GM12891 (cell line): ENCODE results near the gene NADK.
"Not testable (repeated sequence)": the region's sequence is repeated elsewhere in the genome, so short reads cannot be mapped to it uniquely, and the experiment has no call there.

ENCODE experiments used
- DNase-seq: peaks from one replicate; pipeline ENCODE4 v3.0.0; 2011; ENCODE audit warnings: low spot score; ENCODE audit not compliant: insufficient read length
- FAIRE-seq: peaks from 2 replicates; lab custom pipeline; 2011; peaks lifted over from hg19 to GRCh38; lab: Jason Lieb, UNC
- PAX5 ChIP-seq: IDR thresholded peaks from 2 replicates; pipeline ENCODE4 v1.6.1; 2011; ENCODE audit warnings: low read length, moderate library complexity, mild to moderate bottlenecking; ENCODE audit not compliant: insufficient read depth, severe bottlenecking
- POLR2A ChIP-seq: IDR thresholded peaks from 2 replicates; pipeline ENCODE4 v1.6.1; 2011; ENCODE audit warnings: low read depth, low read length, control low read depth
- POLR2AphosphoS5 ChIP-seq: IDR thresholded peaks from 2 replicates; pipeline ENCODE4 v1.6.1; 2011; ENCODE audit warnings: low read depth, low read length, control low read depth
- POU2F2 ChIP-seq: IDR thresholded peaks from 2 replicates; pipeline ENCODE4 v1.6.1; 2011; ENCODE audit warnings: low read depth, mild to moderate bottlenecking, control low read depth, low read length, moderate library complexity
- SPI1 ChIP-seq: IDR thresholded peaks from 2 replicates; pipeline ENCODE4 v1.6.1; 2011; ENCODE audit warnings: low read depth, low read length, control low read depth
- TAF1 ChIP-seq: IDR thresholded peaks from 2 replicates; pipeline ENCODE4 v1.6.1; 2011; ENCODE audit warnings: low read depth, low read length, control low read depth

The NADK gene

GRCh38 chr1:1724035-1724864, 54.0 kb downstream of the NADK start, which contains the start of gene CDK11A:
Gene CDK11A (minus strand): TSS chr1:1724357. CDS start chr1:1722818, 1,539 bp downstream.
- peak; percentile 94 for FAIRE-seq

GRCh38 chr1:1721201-1721600, 57.1 kb downstream of the NADK start:
- FAIRE-seq (no peak), DNase-seq (no peak)
- TF ChIP-seq POLR2A (no peak), POLR2AphosphoS5 (no peak), POU2F2 (no peak), SPI1 (no peak)

More at GRCh38 chr1:1724035-1724864, 54.0 kb downstream of the NADK start, which contains the start of gene CDK11A:
- peak; percentile 62 for TF ChIP-seq SPI1
- peak; percentile 91 for DNase-seq

- not testable (repeated sequence) for DNase-seq, FAIRE-seq
These were observed 63.0 kb downstream of the NADK start for GRCh38 chr1:1715109-1715883.

- not testable (repeated sequence) for DNase-seq, FAIRE-seq
These were observed 70.4 kb downstream of the NADK start for GRCh38 chr1:1707897-1708296.

- not testable (repeated sequence) for FAIRE-seq, DNase-seq
These were observed 71.0 kb downstream of the NADK start for GRCh38 chr1:1707241-1707640.

- DNase-seq, FAIRE-seq: not testable (repeated sequence)
These were observed 72.6 kb downstream of the NADK start for GRCh38 chr1:1705623-1706022.

GRCh38 chr1:1704284-1704957, 73.8 kb downstream of the NADK start:
- not testable (repeated sequence) for FAIRE-seq, DNase-seq

- DNase-seq: no peak
- FAIRE-seq: no peak
- TF ChIP-seq PAX5 (no peak), POLR2A (no peak), POU2F2 (no peak), TAF1 (no peak), POLR2AphosphoS5 (no peak), SPI1 (no peak)
These were observed 74.5 kb downstream of the NADK start for GRCh38 chr1:1703796-1704195.

- not testable (repeated sequence) for DNase-seq
These were observed 75.8 kb downstream of the NADK start for GRCh38 chr1:1702506-1702905.

More at GRCh38 chr1:1702506-1702905, 75.8 kb downstream of the NADK start:
- FAIRE-seq: not testable (repeated sequence)
